SIG-M5 treated with dmso at 0.1 percent for 504 hours (cell line): Measurements from ENCODE around the gene TSPAN31.
"Not testable (repeated sequence)": the region's sequence is repeated elsewhere in the genome, so short reads cannot be mapped to it uniquely, and the experiment has no call there.

Source experiments
- DNase-seq: peaks from one replicate; lab custom pipeline; 2025; ENCODE audit not compliant: unreplicated experiment; lab: John Stamatoyannopoulos, UW

Gene TSPAN31

GRCh38 chr12:57765698-57766463 is 21.0 kb downstream of the TSPAN31 start:
- DNase-seq: no peak

GRCh38 chr12:57766464-57767304 is 21.8 kb downstream of the TSPAN31 start, which contains the start of gene CYP27B1:
Gene CYP27B1 (minus strand): TSS chr12:57767078. CDS start chr12:57767041, 37 bp downstream.
- no peak for DNase-seq

GRCh38 chr12:57767305-57767698 is 22.5 kb downstream of the TSPAN31 start:
- no peak for DNase-seq

- no peak for DNase-seq
Observed at GRCh38 chr12:57767876-57768275, 23.0 kb downstream of the TSPAN31 start.

GRCh38 chr12:57769594-57769993 is 24.8 kb downstream of the TSPAN31 start:
- DNase-seq: no peak

GRCh38 chr12:57770734-57771133 is 25.9 kb downstream of the TSPAN31 start:
- no peak for DNase-seq

- DNase-seq: peak; percentile 93
Observed at GRCh38 chr12:57771236-57771872, 26.5 kb downstream of the TSPAN31 start.

- peak; percentile 97 for DNase-seq
Observed at GRCh38 chr12:57771873-57772428, 27.1 kb downstream of the TSPAN31 start, which contains the start of gene METTL1. Gene METTL1 (minus strand): TSS chr12:57772105. CDS start chr12:57772083, 22 bp downstream.

GRCh38 chr12:57772429-57773322 is 27.8 kb downstream of the TSPAN31 start, which contains the start of gene EEF1AKMT3:
Gene EEF1AKMT3 (plus strand): TSS chr12:57772614. CDS start chr12:57772725, 111 bp downstream.
- peak; percentile 74 for DNase-seq

- DNase-seq: not testable (repeated sequence)
Observed at GRCh38 chr12:57774634-57775033, 29.8 kb downstream of the TSPAN31 start.

- no peak for DNase-seq
Observed at GRCh38 chr12:57775044-57775443, 30.2 kb downstream of the TSPAN31 start.

GRCh38 chr12:57775563-57776246 is 30.9 kb downstream of the TSPAN31 start:
- peak; percentile 49 for DNase-seq

GRCh38 chr12:57776247-57776587 is 31.4 kb downstream of the TSPAN31 start:
- DNase-seq: no peak

- no peak for DNase-seq
Observed at GRCh38 chr12:57777367-57777766, 32.5 kb downstream of the TSPAN31 start.

GRCh38 chr12:57777911-57778310 is 33.1 kb downstream of the TSPAN31 start:
- no peak for DNase-seq

- DNase-seq: no peak
Observed at GRCh38 chr12:57779736-57780135, 34.9 kb downstream of the TSPAN31 start.

GRCh38 chr12:57780284-57780897 is 35.6 kb downstream of the TSPAN31 start:
- DNase-seq: no peak

GRCh38 chr12:57781244-57781643 is 36.4 kb downstream of the TSPAN31 start:
- DNase-seq: peak; percentile 55

- DNase-seq: no peak
Observed at GRCh38 chr12:57781801-57782200, 37.0 kb downstream of the TSPAN31 start.
